Subcutaneous abdominal adipose tissue (tissue), 5 donors: ENCODE data around the gene CEP70.
A peak's percentile ranks its signal among the peaks of the same experiment; 100 is the strongest.
"Not testable (repeated sequence)": the region's sequence is repeated elsewhere in the genome, so short reads cannot be mapped to it uniquely, and the experiment has no call there.

Experiments used
- H3K27ac ChIP-seq: one replicate; pipeline ENCODE4 v1.7.0; 2013; ENCODE audit warnings: low read depth, mild to moderate bottlenecking, inconsistent platforms, low read length, moderate library complexity
- H3K27me3 ChIP-seq, 5 donors: one replicate each; pipeline ENCODE4 v1.7.0; 2013; ENCODE audit warnings: low read length in 5 of 5, inconsistent platforms in 1 of 5; ENCODE audit not compliant: control insufficient read depth in 5 of 5, insufficient read depth in 4 of 5
- H3K36me3 ChIP-seq, 5 donors: one replicate each; pipeline ENCODE4 v1.7.0; 2013; ENCODE audit warnings: low read length in 5 of 5; ENCODE audit not compliant: control insufficient read depth in 5 of 5, insufficient read depth in 5 of 5
- H3K4me1 ChIP-seq, 5 donors: one replicate each; pipeline ENCODE4 v1.7.0; 2013; ENCODE audit warnings: low read length in 5 of 5, mild to moderate bottlenecking in 3 of 5, moderate library complexity in 1 of 5; ENCODE audit not compliant: control insufficient read depth in 5 of 5, insufficient read depth in 5 of 5
- H3K4me3 ChIP-seq, 5 donors: one replicate each; pipeline ENCODE4 v1.7.0; 2013; ENCODE audit warnings: low read length in 5 of 5, low read depth in 1 of 5
- H3K9ac ChIP-seq, 5 donors: one replicate each; pipeline ENCODE4 v1.7.0; 2013; ENCODE audit warnings: low read length in 5 of 5, mild to moderate bottlenecking in 4 of 5, moderate library complexity in 3 of 5
- H3K9me3 ChIP-seq, 5 donors: one replicate each; pipeline ENCODE4 v1.7.0; 2013; ENCODE audit warnings: low read length in 5 of 5; ENCODE audit not compliant: control insufficient read depth in 5 of 5
- donor health status: healthy.
- donor health status: healthy.
- donor health status: healthy.
- donor health status: healthy.
- donor health status: healthy.

Gene CEP70

DNA sequence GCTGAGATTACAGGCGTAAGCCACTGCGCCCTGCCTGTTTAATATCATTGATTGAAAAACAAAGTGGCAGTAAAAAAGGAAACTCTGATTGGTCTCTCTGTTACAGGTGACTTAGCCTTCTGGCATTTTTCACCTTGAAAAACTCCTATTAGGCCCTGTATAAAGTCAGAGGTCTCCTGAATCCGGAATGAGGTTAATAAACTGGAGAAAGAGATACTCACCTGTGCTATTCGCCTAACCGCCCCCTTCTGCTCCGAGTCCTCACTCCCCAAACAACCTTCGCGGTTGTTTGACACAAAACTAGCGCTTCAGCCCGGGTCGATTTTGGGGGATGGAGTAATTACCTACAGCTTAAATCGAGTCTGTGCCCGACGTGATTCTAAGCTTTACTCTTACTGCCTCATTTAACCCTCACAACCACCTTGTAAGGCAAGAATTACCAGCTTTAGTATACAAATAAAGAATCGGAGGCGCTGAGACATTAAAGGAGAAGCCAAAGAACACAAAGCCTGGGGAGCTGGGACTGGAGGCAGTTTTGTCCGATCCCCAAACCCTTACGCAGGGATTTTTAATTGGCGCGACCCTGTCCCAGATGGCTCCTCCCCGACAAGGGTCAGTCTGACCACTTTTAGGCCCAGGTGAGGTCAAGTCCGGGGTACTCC lies 441 bp downstream of the CEP70 start:
- Histone ChIP-seq H3K27me3 (no peaks in the 10 kb centered on the region), H3K9ac (peak overlapping the region; percentile 56 to 95 (median 84)), H3K27ac (peak overlapping the region; percentile 82), H3K9me3 (peaks cover 0 to 3% (median 0%) of the 10 kb centered on the region in 5 donors), H3K36me3 (peaks cover 0 to 9% (median 0%) of the 10 kb centered on the region in 5 donors), H3K4me3 (peak overlapping the region; percentile 70 to 92 (median 81)), H3K4me1 (peaks cover 0 to 14% (median 11%) of the 10 kb centered on the region in 5 donors)

GRCh38 chr3:138591392-138591791 lies 2.7 kb downstream of the CEP70 start:
- Histone ChIP-seq H3K4me1 (peaks cover 0 to 14% (median 11%) of the 10 kb centered on the region in 5 donors), H3K9me3 (no peaks in the 10 kb centered on the region), H3K27me3 (no peaks in the 10 kb centered on the region), H3K4me3 (no peak overlapping the region), H3K27ac (no peak overlapping the region), H3K36me3 (peaks cover 0 to 15% (median 2%) of the 10 kb centered on the region in 5 donors), H3K9ac (no peak overlapping the region)

GRCh38 chr3:138588445-138588844 lies 5.6 kb downstream of the CEP70 start:
- H3K4me3 ChIP-seq, result no peak overlapping the region
- no peak overlapping the region for H3K27ac ChIP-seq
- H3K9ac ChIP-seq, result no peak overlapping the region
- H3K9me3 ChIP-seq, result no peaks in the 10 kb centered on the region
- H3K4me1 ChIP-seq, result peaks cover 0 to 3% (median 2%) of the 10 kb centered on the region in 5 donors
- no peaks in the 10 kb centered on the region for H3K27me3 ChIP-seq
- H3K36me3 ChIP-seq, result peaks cover 0 to 15% (median 2%) of the 10 kb centered on the region in 5 donors

- H3K4me3 ChIP-seq, result no peak overlapping the region
- H3K9me3 ChIP-seq, result no peaks in the 10 kb centered on the region
These were observed 6.7 kb downstream of the CEP70 start for GRCh38 chr3:138587374-138587773.

DNA sequence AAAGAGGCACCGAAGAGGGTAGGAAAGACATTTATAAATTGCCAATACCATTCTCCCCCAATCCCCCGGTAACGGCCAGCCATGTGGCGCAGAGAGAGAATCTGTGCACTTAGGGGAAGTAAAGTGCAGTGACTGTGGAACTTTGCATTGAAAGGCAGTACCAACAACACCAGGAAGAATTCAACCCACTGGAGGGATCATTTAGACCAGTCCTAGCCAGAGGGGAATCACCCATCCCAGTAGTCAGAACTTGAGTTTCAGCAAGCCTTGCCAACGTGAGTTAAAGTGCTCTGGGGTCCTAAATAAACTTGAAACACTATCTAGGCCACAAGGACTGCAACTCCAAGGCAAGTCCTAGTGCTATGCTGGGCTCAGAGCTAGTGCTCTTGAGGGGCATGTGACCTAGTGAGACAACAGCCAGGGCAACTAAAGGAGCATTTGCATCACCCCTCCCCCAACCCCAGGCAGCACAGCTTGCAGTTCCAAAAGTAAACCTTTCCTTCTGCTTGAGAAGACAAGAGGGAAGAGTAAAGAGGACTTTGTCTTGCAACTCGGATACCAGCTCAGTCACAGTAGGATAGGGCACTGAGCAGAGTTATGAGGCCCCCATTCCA lies 15.0 kb downstream of the CEP70 start:
- Histone ChIP-seq H3K9ac (no peak overlapping the region), H3K4me3 (no peak overlapping the region), H3K4me1 (peaks cover 0 to 4% (median 0%) of the 10 kb centered on the region in 5 donors), H3K27me3 (no peaks in the 10 kb centered on the region), H3K9me3 (peaks cover 0 to 2% (median under 1%) of the 10 kb centered on the region in 5 donors), H3K27ac (no peak overlapping the region), H3K36me3 (no peaks in the 10 kb centered on the region)

More at GRCh38 chr3:138587374-138587773, 6.7 kb downstream of the CEP70 start:
- Histone ChIP-seq H3K4me1 (no peaks in the 10 kb centered on the region), H3K27ac (no peak overlapping the region), H3K36me3 (peaks cover 0 to 15% (median 2%) of the 10 kb centered on the region in 5 donors), H3K27me3 (no peaks in the 10 kb centered on the region), H3K9ac (no peak overlapping the region)

DNA sequence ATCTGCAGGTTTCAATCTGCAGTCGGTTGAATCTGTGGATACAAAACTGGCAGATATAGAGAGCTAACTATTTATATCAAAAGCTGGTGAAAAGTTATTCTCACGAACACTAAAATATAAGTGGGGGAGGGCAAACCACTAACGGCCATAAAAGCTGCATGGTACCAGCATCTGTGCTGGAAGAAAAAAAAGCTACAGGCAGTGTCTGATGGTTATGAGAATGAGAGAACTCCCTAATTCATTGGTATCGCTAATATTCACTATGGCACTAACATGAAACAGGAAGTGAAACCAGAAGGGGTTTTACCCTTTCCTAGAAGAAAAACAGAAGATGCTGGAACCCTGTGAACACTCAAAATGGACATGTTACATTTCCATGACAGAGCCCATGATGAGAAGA lies 15.9 kb downstream of the CEP70 start:
- Histone ChIP-seq H3K9ac (no peak overlapping the region), H3K27ac (no peak overlapping the region), H3K27me3 (no peaks in the 10 kb centered on the region)

GRCh38 chr3:138573138-138573537 lies 20.9 kb downstream of the CEP70 start:
- H3K27ac ChIP-seq, result no peak overlapping the region
- H3K36me3 ChIP-seq, result peaks cover 0 to 4% (median 0%) of the 10 kb centered on the region in 5 donors
- no peak overlapping the region for H3K9ac ChIP-seq
- H3K9me3 ChIP-seq, result peaks cover 0 to 9% (median 5%) of the 10 kb centered on the region in 5 donors
- H3K27me3 ChIP-seq, result no peaks in the 10 kb centered on the region
- H3K4me3 ChIP-seq, result no peak overlapping the region
- no peaks in the 10 kb centered on the region for H3K4me1 ChIP-seq

More for the DNA sequence above, 15.9 kb downstream of the CEP70 start:
- H3K4me3 ChIP-seq, result no peak overlapping the region
- peaks cover 0 to under 1% (median 0%) of the 10 kb centered on the region in 5 donors for H3K36me3 ChIP-seq
- peaks cover 0 to 9% (median 5%) of the 10 kb centered on the region in 5 donors for H3K9me3 ChIP-seq
- H3K4me1 ChIP-seq, result peaks cover 0 to 4% (median 0%) of the 10 kb centered on the region in 5 donors

GRCh38 chr3:138569624-138570023 lies 24.4 kb downstream of the CEP70 start:
- not testable (repeated sequence) for H3K27ac ChIP-seq, H3K4me1 ChIP-seq, H3K36me3 ChIP-seq, H3K27me3 ChIP-seq, H3K9ac ChIP-seq, H3K4me3 ChIP-seq, H3K9me3 ChIP-seq

DNA sequence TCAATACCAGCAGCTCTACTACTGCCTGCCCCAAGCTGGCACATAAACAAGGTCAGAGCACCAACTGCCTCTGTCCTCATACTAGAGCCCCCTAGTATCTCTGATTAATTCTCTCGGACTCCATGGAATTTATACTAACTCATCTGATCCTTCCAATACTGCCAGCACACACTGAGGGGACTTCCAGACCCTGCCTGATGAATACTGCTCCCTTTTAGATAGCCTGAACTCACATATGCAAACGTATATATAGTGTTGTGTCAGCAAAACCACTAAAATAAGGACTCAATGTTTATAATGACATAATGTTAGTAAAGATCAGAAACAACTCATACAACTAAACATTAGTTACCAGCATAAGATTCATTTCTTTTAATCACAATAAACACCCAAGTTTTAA lies 25.0 kb downstream of the CEP70 start:
- no peak overlapping the region for H3K27ac ChIP-seq
- no peaks in the 10 kb centered on the region for H3K27me3 ChIP-seq
- H3K4me1 ChIP-seq, result no peaks in the 10 kb centered on the region
- H3K9me3 ChIP-seq, result peaks cover 0 to 7% (median 5%) of the 10 kb centered on the region in 5 donors
- H3K4me3 ChIP-seq, result no peak overlapping the region
- H3K9ac ChIP-seq, result no peak overlapping the region
- H3K36me3 ChIP-seq, result peaks cover 0 to 4% (median 0%) of the 10 kb centered on the region in 5 donors

DNA sequence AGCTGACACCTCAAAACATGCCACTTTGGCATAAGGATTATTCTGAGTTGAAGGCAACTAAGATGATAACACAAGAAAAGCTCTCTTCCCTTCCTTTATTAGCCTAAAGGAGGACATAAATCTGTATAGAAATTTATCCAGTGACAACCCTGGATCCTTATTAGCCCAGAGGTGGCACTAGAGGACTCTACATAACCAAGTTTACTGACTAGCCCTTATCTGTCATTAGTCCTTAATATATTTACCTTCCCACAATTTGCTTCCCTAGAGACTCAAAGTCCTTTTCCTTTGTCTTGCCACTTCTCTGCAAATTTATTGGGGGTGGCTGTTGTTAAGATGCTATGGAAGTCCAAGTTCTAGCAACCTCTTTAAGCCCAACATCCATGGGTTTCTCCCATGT lies 26.7 kb downstream of the CEP70 start:
- no peak overlapping the region for H3K9ac ChIP-seq
- H3K4me3 ChIP-seq, result no peak overlapping the region
- H3K27ac ChIP-seq, result no peak overlapping the region
- H3K9me3 ChIP-seq, result no peaks in the 10 kb centered on the region
- H3K4me1 ChIP-seq, result no peaks in the 10 kb centered on the region
- no peaks in the 10 kb centered on the region for H3K36me3 ChIP-seq
- H3K27me3 ChIP-seq, result no peaks in the 10 kb centered on the region
